Dedifferentiated amniotic fluid mesenchymal stem cell (primary cell): ENCODE measurements around the gene LTBP2.
"Not testable (repeated sequence)": the region's sequence is repeated elsewhere in the genome, so short reads cannot be mapped to it uniquely, and the experiment has no call there.

Experiments used
- DNase-seq: peaks from one replicate; pipeline ENCODE4 v3.0.0-alpha.2; 2016; ENCODE audit errors: extremely low spot score

LTBP2 gene

DNA sequence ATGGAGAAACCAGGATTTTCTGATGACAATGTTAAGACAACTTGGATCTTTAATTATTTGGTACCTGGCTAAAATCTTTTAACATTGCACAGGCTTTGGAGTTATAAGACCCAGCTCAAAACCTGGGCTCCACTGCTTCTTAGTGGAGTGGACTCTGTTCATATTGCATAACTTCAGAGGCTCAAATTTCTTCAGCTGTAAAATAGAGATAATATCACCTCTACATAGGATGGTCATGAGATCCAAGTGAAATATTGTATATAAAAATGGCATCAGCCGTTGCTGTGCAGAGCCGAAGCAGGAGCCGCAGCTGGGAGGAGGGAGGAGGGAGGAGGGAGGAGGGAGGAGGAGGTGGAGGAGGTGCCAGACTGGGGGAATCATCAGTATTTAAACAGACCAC lies 129.5 kb downstream of the LTBP2 start:
- no peak for DNase-seq

DNA sequence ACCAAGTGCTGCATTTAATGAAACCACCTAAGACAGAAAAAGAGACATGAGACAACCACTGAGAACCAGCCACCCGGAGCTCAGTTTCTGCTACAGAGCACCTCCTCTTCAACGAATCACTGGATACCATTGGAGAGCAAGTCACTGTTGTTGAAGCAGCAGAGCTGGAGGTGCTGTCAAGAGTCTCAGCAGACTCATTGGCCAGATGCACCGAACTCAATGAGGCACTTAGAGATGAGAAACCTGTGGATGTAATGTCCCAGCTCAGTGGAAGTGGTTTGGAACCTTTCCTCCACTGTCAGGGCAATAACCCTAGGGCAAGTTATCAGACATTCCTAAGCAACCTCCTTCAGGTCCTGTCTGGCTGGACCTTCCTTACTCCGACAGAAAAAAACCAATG lies 132.0 kb downstream of the LTBP2 start:
- no peak for DNase-seq

DNA sequence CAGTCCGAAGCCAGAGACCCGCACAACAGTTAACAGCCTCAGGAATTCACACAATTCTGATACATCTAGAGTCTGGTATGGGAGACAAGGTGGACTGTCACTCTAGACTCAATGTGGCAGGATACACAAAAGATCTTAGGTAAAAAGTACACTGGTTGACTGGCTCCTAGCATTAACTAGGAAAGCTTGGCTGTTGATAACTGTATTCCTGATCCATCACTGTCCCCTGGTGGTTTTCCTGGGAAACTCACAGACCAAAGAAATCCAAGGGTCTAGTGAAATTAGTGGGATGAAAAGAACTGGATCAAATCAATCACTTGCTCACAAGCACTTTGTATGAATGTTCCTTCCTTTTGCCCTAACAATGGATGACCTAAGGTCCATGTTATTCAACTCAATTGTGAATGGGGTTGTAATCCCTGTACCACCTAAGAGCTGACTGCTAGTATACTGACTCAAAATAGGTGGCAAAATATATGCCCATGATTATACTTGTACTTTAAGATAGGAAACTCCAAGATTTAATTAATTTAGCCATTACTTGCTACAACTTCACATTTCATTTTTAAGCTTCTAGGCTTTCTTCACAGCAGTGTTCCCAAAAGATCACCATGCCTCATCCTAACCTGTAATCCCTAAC lies 132.9 kb downstream of the LTBP2 start:
- no peak for DNase-seq

DNA sequence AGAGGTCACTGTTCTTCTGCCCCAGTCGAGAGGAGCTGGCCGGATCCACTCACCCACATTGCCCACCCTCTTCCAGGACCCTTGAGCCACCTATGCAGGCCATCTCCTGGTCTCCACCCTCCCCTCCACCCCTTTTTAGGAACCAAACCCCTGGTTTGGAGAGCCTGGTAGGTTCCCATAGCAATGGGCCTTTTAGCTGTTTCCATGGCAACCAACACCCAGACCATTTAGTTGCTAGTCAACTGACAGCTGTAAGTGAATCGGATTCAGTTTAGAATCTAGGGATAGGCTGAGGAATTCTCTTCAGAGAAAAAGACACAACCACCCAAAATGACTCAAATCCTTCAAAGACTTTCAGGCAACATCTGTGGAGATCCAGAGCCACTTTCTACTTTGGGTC lies 135.4 kb downstream of the LTBP2 start:
- no peak for DNase-seq

DNA sequence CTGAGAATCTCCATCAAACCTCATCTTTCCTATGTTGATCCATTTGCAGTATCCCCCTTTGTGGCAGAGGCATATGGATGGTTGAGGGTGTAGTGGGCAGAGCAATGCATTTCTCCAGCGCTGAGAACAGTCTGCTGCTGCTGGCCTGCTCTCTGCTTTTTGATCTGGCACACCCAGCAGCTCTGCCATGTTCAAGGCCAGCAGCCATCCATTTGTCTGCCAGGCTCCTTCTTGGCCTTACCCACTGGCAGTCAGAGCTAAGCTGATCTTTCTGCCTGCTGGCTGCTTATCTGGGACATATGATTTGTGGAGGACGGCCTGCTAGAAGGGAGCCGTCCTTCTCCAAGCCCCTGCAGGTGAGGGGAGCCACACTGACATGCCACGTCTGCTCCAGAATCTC lies 135.9 kb downstream of the LTBP2 start:
- no peak for DNase-seq

DNA sequence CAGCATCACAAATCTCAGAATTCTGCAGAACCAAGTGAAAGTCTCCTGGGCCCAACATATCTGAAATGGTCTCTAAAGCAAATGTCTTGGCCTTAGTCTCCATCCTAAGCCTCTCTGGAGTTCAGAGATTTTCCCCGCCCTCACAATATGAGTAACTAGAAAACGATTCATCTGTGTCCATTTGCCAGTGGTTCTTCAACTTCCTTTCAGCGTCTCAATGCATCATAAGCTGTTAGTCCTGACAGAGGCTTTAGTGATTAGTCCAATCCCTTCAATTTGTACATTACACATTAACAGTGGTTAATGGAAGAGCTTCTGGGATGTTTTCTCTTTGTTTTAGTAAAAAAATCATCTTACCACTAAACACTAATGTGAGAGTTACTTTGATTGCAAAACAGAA lies 136.4 kb downstream of the LTBP2 start:
- DNase-seq, result peak; percentile 58

DNA sequence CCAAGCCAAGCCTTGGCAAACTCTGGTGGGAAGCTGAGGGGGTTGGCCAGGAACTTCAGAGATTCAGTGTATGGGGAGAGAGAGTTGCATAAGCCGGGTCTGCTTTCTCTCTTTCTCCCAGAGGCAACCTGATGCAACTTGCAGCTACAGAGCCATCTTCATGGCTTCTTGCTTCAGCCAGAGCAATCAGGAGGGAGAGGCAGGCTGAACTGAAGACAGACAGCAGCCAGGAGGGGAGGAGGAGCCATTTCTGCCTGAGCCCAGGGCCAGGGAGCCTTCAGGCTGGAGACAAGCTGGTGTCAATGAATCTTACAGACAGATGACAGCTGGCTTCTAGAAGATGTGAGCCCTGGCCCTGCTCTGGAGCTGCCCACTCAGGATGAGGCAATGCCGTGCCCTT lies 137.7 kb downstream of the LTBP2 start:
- no peak for DNase-seq

DNA sequence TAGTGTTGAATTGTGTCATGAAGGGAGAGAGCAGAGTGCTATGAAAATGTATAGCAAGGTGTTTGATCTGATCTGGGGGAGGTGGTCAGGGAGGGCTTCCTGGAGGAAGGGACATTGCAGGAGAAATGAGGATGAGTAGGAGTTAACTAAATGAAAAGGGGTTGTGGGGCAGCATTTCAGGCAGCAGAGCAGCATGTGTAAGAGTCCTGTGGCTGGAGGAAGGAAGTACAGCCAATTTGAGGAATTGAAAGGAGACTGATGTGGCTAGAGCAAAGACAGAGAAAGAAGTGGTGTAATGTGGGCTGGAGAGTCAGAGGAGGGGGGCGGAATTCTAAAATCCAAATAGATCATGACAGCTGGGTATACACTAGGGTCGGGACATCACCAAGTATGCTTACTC lies 139.4 kb downstream of the LTBP2 start:
- DNase-seq, result no peak

DNA sequence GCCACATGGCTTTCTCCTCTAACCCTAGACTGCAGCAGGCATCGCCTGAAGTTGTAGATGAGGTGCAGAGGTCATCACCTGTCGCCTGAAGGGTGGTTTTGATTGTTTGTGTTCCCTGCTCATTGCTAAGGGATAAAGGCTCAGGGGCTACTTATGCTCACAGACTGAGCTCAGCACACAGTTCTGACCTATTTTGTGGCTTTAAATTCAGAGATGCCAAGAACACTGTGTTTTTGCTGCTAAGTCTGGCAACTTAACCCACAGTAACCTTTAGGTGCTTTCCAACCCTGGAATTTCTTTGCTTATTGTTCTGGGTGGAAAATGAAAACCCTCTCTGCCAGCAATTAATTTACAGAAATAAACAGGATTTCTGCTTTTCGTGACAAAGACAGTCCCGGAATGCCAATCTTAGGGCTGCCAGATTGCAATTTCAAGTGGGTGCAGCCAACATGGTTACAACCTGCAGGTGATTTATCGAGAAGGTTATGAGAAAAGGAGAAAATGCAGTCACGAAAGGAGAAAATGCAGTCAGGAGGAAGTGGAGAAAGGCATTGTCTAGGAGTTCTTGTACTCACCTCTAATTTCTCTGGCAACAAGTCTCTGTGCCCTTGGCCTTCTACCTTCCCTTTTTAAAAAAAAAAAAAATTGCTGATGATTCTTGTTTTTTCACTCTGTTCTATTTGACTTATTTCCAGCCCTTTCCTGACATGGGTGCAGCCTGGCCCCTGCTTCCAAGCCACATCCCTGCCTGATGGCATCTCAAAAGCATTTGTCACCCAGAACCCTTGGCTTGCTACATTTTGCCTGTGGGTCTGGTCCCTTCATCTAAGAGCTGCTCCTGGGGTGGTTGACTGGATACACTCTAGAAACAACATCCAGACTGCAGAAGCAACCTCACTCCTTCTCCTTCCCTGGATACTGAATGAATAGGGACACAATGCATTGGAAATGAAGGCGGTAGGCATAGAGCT lies 142.2 kb downstream of the LTBP2 start:
- no peak for DNase-seq

DNA sequence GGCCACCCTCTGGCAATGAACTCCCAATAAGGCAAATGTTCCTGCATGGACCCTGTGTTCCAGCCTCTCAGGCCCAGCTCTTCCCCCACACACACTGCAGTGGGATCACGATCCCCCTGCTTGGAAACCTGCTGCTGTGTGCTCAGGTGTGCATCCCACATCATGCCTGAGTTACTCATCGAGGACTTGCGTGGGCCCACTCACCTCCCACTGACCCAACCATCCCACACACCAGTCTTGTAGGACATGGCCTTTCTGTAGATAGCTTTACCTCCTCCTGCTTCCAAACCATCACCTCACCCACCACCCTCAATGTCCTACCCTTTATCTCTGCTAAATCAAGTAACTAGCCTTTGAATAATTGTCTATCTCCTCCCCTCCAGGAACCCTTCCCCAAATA lies 143.5 kb downstream of the LTBP2 start:
- DNase-seq, result no peak

DNA sequence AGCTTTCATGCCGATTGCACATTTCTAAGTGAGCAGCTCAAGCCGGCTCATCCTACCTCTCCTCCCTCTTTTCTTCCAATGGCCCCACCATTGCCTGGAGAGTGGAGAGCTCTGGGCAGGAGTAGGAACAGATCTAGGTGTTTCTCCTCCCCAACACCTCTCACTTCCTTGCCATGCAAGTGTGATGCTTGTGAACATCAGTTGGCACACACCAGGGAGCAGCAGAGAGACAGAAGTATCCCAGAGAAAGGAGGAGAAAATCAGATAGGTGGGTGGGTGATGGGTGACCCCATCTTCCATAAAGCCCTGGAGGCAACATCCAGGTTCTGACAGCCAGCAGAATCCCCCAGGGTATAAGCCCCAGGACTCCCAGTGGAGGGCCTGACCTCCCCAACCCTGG lies 146.7 kb downstream of the LTBP2 start:
- DNase-seq, result no peak

DNA sequence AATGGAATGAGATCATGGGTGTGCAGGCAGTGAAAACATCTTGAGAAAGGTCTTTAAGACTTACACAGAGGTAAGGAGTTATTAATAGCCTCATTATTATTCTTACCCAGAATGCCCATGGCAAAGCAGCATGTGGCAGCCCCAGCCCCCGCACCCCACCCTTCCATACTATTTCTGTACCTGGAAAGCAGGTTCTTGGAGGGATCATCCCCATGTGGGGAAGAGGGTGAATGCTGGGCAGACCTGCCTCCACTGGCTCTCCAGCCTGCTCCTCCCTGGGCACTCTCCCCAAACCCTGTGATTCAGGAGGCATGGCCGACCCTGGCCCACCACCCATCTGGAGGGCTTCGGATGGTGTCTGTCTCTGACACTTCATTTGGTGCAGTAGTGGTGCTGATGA lies 147.3 kb downstream of the LTBP2 start:
- no peak for DNase-seq

DNA sequence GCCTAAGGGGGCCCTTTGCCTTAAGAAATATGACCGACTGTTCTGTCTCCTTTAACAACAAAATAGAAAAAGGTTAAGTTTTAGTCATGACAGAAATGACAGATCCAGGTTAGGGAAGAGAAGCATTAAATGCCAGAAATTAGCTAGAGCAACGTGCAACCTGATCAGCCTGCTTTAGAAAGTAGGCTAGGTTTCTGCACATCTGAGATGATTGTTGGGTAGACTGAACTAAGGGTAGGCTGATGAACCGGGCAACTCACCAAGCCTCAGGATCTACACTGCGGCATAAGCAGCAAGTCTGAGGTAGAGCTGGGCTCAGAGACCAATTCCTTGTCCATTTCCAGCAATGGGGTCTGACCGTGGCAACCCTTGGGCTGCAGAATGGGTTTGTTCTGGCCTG lies 148.3 kb downstream of the LTBP2 start:
- DNase-seq, result no peak

DNA sequence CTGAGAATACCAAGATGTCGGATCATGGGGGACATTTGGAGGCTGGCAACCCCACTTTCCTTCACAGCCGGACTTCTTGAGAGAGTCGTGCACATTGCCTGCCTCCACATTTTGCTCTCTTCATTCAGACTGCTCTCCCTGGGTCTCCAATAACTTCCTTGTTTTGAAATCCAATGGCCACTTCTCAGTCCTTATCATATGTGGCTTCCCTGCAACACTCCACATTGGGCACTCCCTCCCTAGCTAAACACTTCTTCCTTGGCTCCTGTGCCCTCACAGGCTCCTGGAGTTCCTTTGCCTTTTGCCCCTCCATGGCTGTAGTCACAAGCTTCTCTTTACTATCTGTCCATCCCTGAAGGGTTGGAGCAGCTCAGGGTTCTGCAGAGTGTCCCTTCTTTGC lies 149.0 kb downstream of the LTBP2 start:
- no peak for DNase-seq

DNA sequence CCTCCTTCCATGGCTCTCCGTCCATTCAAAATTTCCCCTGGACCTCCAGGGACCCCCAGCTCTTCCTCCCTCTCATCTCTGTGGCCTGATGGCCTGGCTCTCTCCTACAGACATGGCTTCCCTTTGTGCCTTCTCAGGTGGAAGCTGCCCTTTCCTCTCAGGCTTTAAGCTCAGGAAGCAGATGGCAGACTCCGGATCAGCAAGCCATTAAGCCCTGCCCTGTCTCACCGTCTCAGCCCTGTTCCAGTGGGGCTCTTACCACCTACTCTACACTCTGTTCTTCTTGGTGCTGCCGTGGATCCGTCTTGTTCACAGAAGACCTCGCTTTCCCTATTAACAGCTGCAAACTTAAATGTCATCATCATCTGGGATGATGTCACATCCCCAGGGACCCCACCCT lies 152.1 kb downstream of the LTBP2 start:
- no peak for DNase-seq

DNA sequence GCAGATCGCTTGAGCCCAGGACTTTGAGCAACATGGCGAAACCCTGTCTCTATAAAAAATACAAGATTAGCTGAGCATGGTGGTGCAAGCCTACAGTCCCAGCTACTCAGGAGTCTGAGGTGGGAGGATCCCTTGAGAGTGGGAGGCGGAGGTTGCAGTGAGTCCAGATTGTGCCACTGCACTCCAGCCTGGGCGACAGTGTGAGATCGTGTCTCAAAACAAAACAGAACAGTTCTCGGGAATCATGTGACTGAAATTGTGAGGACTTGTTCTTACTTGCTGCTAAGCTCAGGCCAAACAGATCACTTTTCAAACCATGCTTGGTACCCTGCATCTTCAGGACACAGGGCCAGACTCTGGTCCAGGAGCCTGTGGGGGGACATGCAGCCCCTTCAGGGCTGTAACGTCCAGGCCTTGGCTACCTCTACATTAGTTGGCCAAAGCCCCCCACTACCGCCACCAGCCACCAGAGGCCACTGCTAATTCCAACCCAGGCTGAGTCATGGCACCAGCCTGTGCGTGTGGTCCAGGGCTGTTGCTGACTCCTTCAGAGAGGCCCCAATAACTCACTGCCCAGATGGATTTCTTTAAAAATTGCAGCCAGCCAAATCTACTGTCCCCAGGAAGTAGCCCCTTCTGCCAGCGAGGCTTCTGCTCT lies 152.6 kb downstream of the LTBP2 start:
- DNase-seq, result peak; percentile 47

DNA sequence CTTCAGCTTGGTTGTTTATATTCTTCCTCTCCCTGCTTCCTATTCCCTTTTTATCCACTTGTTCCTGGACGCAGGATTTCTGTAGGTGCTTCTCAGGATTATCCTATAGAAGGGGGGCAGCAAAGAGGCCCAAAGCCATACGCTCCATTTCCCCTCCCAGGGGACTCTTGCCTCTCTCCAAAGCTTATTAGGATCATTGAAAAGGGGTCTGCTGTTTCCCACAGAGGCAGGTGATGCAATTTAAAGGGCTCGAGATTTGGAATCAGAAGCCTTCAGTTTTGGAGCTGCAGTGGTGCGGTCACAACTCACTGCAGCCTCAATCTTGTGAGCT lies 154.5 kb downstream of the LTBP2 start:
- DNase-seq, result no peak

DNA sequence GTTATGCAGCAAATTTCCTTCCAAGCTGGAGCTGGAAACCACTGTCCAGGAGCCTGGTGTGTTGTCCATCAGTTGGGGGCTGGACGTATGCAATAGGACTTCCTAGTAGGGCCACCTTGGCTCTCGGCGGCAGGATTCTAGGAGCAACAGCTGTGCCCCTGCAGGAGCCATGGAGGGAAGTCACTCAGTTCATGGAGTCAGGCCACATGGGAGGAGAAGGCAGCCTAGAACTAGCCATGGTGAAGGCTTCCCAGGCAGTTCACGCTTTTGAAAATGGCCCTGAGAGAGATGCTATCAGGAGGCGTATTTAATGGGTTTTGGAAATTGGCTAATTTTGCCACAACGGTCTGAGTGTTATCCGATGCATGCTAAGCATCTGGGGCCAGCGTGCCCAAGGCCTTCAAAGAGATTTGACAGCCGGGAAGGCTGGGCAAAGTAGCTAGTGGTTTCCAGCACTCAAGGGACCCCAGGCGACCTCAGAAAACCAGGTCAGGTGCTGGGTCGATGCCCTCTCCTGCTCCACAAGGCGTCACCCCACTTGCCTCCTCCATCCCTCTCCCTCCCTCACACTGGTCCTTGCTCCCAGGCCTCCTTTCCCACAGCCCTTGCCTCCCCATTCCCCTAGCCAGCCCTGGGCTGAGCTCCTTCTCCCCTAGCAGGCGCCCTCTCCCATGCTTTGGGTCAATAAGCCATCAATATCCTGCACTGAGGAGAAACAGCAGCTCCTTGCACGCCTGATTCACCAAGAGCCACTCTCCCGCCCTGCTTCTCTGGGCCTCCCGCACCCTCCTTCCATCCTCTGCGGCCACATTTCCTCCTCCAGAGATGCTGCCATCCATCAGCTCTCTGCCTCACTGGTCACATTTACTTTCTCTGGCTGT lies 155.1 kb downstream of the LTBP2 start:
- DNase-seq, result no peak

DNA sequence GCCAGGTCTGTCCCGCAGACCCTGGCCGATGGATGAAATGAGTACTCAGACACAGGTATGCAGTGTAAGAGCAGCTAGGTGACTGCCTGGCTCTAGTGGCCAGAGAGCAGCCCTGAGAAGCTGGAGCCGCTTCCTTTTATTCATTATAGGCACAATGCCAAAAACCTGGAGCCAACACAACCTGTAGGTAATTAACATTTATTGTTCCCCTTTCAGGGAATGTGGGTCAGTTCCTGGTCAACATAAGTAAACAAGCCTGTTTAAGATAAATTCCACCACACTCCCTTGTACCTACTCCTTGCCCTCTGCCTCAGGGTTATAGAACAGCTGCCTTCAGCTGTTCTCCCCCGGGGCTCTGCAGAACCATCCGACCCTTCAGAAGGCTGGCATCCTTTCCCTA lies 157.6 kb downstream of the LTBP2 start:
- not testable (repeated sequence) for DNase-seq
